GM18870 (cell line): ENCODE measurements around the gene ARHGAP4.

Source experiments
- ATAC-seq: cut with Tn5 transposase; IDR thresholded peaks from one replicate; pipeline ENCODE4 v1.9.1; 2021; ENCODE audit warnings: moderate library complexity; ENCODE audit not compliant: unreplicated experiment

ARHGAP4 gene

DNA sequence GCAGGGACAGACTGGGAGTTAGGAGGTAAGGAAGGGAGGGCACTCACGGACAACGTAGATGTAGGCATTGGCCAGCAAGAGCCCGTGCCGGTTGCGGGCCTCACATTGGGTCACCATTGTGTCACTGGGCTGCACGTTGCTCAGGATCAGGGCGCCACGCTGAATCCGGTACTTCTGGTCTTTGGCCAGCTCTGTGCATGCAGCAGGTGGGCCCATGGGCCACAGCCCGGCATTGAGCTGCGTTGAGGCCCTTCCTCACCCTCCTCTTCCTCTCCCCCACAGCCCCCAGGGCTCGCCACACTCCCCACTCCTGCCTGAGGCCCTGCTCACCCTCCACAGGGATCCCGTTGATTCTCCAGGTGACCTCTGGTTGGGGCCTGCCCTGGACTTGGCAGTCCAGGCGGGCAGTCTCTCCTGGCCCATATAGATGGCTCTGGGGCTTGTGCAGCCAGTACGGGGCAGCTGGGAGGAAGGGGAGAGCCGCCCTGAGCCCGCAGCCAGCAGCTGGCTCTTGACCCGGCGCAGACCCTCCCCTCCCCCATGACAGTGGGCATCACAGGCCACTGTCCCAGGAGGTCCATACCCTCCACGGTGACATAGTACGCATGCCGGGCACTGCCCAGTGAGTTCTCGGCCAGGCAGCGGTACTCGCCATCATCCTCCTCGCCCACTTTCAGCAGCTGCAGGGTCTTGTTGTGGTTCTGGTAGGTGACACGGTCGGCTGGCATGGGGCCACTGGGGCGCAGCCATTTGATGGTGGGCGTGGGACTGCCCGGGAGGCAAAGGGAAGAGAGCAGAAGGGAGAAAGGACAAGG, 56.4 kb downstream of the ARHGAP4 start:
- ATAC-seq = no peak

DNA sequence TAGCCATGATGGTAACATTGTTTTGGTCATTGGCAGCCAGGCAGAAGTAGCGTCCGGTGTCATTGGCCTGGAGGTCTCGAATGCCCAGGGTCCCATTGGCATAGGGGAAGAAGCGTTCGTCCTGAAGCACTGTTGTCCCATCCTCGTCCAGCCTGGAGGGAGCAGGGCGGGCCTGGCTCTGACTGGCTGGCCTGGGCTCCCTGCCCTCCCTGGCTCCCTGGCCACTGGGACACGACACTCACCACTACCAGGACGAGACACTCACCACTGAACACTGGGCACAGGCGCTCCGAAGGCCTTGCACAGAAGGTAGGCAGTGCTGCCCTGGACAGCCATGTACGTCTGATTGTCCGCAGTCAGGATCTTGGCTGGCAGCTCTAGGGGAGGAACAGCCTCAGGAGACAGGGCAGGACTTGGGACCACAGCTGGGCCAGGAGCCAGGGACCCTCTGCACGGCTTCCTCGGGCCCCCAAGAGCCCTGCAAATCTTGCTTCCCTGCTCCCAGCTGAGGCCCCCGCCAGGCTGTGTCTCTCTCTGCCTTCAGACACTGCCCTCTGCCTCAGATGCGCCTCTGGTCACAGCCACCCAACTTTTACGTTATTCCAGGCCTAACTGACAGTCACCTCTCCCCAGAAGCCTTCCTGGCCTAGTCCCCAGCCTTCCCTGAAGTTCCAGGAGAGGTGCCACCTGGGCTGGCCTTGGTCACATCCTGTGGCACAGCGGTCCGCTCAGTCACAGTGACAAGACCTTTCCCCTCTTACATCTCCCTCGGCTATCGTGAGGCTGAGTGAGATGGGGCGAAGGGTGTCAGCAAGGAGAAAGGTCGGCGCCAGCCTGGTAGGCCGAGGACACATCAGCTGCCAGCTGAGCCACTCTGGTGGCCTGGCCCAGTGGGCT, 57.2 kb downstream of the ARHGAP4 start:
- no peak for ATAC-seq

DNA sequence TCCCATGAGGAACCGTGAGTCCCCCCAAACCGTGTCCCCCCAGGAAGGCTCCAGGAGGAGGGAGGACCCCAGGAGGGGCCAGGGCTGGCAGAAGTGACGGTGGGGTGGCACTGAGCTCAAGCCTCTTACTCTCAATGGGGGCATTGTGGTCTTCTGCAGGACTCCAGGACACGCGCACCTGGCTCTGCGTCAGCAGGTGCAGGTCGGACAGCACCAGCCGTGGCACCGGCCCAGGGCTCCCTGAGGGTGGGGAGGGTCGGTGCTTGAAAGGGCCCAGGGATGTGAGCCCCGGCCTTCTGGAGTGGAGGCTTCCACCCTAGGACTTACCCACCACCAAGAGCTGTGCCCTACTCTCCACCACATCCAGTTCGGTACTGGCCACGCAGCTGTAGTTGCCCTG, 58.4 kb downstream of the ARHGAP4 start:
- ATAC-seq = no peak

GRCh38 chrX:153867139-153867538, 58.9 kb downstream of the ARHGAP4 start:
- ATAC-seq = no peak

DNA sequence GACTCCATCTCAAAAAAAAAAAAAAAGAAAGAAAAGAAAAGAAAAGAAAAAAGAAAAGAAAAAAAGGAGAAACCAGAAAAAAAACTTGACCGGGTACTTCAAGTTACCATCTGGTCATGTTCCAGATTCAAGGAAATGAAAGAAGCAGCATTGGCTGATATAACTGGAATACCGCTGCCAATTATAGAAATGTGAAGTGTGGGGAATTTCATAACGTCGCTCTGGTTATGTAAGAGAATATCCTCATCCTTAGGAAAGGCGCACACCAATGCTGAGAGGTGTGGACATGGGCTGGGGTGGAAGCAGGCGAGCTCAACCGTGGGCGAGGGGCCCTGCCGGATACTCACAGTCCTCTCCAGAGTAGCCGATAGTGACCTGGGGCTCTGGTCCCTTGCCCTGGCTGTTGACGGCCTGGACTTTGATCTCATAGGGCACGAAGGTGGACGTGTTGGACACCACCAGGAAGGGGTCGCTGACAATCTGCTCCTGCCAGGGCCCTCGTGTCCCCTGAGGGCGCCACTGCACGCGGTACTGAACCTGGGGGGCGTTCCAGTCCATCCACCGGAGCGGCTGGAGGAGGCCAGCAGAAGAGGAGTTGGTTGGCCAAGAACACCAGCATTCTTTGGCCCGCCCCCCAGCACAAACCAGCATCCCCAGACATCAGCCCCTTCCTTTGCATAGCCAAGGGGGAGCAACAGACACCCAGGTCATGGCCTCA, 59.6 kb downstream of the ARHGAP4 start:
- ATAC-seq = no peak

- no peak for ATAC-seq
Measured at GRCh38 chrX:153865685-153866084, 60.4 kb downstream of the ARHGAP4 start.

GRCh38 chrX:153865321-153865580, 60.8 kb downstream of the ARHGAP4 start:
- ATAC-seq = no peak

GRCh38 chrX:153864561-153865320, 61.3 kb downstream of the ARHGAP4 start:
- no peak for ATAC-seq

DNA sequence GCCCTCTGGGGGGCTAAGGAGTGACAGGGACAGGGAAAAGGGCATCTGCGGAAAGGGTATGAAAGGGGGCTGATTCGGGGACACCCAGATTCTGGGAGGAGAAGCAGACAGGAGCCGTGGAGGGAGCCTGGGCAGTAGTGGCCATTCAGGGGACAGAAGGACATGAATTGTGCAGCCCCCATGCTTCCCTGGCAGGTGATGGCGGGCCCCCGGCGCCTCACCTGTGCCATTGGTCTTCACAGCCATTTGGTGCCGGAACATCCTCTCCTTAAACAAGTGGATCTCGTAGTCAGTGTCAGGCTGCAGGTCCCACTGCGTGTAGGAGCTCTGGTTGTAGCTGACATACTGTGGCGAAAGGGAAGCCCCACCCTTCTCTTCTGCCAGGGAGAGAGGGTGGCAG, 62.0 kb downstream of the ARHGAP4 start:
- ATAC-seq = no peak

- no peak for ATAC-seq
Measured at GRCh38 chrX:153863251-153863991, 62.6 kb downstream of the ARHGAP4 start.

DNA sequence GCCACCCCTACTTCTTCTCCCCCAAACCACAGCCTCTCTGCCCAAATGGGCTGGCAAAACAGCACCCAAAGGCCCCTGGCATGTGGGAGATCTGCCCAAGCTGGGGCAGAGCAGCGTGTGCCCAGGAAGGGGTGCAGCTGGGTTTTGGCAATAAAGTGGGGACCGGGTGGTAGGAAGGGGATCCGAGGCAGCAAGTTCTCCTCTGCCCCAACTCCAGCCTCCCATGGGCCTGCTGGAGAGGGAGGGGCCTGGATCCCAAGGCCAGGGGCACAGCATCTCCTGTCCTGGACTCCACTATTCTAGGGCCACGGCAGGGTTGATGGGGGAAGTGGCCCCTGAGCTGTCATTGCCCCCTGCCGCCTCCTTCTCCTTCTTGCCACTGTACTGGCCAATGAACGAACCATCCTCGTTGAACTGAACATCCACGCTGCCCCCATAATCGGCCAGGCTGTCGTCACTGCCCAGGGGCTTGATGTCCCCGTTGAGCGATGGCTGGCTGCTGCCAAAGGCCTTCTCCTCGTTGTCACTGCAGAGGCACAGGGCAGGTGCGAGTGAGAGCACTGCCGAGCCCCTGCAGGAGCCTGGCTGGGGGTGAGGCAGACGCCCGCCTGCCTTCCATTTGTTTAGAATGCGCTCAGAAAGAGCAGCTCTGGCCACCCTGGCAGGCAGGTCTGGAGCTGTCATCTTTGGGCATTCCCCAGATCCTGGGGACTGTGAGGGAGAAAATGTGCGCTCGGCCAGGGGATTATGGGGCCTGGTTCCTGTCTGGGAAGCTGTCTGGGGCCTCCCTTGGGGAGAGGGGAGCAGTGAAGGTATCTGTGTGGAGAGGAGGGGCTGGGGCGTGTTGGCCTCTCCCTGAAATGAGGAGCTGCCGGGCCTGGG, 63.5 kb downstream of the ARHGAP4 start:
- ATAC-seq = no peak

DNA sequence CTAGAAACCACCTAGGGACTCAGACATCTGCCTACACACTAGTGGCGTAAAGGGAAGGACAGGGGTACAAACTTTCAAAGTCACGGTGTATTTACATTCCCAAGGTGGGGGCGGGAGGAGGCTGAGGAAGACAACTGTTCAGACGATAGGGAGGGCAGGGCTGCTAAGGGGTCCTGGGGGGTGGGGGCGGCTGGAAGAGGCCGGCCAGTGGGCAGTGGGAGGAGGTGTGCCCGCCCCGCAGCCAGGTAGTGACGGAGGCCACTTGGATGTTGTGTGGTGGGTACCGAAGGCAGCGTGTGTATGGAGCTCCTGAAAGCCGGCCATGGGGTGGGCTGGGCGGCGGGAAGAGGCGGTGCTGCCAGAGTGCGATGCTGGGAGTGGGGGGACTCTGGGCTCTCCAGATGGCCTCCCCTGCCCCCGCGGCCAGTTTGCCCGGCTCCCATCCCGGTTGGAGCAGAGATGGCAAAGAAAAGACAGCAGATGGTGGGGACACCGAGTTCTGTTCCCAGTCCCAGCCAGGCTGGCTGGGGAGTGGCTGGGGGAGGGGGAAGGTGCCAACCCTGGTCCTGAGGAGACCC, 64.2 kb downstream of the ARHGAP4 start:
- ATAC-seq = no peak

- no peak for ATAC-seq
Measured at GRCh38 chrX:153861151-153861550, 64.9 kb downstream of the ARHGAP4 start.
